ENCODE measurements around the gene PPP1R13B.

Gene PPP1R13B

DNA sequence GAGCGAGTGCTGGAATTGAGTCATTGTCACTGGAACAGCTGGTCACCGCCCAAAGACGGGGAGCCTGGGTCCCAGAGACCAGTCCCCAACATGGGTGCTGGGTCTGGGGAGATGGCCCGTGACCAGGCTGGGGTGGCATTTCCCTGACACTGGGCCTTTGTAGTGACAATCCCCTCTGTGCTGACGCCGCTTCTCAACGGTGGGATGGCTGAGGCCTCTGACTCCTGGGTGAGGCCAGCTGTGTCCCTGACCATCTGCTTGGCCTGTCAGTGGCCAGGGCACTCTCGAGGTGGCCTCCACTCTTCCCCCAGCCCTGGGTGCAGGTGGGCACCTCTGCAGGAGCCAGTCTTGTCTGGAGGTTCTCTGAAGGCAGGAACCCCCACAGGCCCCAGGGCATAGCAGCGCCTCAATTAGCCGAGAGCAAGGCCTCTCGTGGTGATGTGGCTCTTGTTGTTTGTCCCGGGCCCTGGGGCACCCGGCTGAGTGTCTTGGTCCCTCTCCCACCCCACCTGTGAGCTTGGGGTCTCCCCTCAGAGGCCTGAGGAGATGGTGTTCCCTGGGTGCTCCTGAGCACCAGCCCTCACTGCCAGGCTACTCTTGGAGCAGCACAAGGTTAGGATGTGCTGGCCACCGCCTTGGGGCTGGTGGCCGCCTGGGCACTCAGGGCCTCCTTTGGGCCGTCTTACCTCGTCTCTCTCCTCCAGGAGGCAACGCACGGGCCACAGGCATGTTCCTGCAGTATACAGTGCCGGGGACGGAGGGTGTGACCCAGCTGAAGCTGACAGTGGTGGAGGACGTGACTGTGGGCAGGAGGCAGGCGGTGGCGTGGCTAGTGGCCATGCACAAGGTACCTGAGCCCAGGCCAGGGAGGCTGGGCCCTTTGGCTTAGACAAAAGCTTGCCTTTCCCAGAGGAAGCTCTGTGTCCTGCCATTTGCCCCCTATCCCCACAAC is 115.2 kb downstream of the PPP1R13B start:
- H3K4me1 ChIP-seq (ENCODE audit: control insufficient read depth in 2 of 2, insufficient read depth in 1 of 2, low read depth in 1 of 2, low read length in 2 of 2): peaks cover 0 to 2% of the 10 kb centered on the region in 2 donors
- H3K18ac ChIP-seq (ENCODE audit: low read length): no peak overlapping the region
- H2BK15ac ChIP-seq (ENCODE audit: low read length): no peak overlapping the region
- no peak overlapping the region for H2BK12ac ChIP-seq (ENCODE audit: low read length)
- H2AFZ ChIP-seq (ENCODE audit: low read length): no peak overlapping the region
- H3K4ac ChIP-seq (ENCODE audit: low read length): no peak overlapping the region
- H3K14ac ChIP-seq (ENCODE audit: low read length): no peak overlapping the region
- no peaks in the 10 kb centered on the region for H3K9me3 ChIP-seq (replicated peaks in 1 of 2; ENCODE audit: control insufficient read depth in 2 of 2, insufficient read depth in 1 of 2, low read depth in 1 of 2, low read length in 2 of 2)
- no peak overlapping the region for H3K27ac ChIP-seq (replicated peaks; ENCODE audit: low read length)
- no peak overlapping the region for H2BK5ac ChIP-seq (ENCODE audit: low read length)
- no peak overlapping the region for H4K91ac ChIP-seq (ENCODE audit: low read depth, low read length, poor library complexity)
- no peak overlapping the region for H2AK5ac ChIP-seq (ENCODE audit: low read depth, low read length)
- peaks cover 35 to 71% of the 10 kb centered on the region in 2 donors for H3K36me3 ChIP-seq (replicated peaks in 1 of 2; ENCODE audit: control insufficient read depth in 2 of 2, insufficient read depth in 2 of 2, low read length in 2 of 2)
- no peak overlapping the region for H3K9ac ChIP-seq (ENCODE audit: low read depth, low read length, poor library complexity)
- no peak overlapping the region for H2BK120ac ChIP-seq (ENCODE audit: low read depth, low read length)
- H3K4me3 ChIP-seq (ENCODE audit: low read length in 2 of 2): peak overlapping the region in 1 of 2 donors; percentile 48
- no CpG with 5 or more reads among the region's 24 CpGs for WGBS, 2 donors (ENCODE audit: extremely low coverage in 2 of 2, insufficient read length in 2 of 2, insufficient replicate concordance in 1 of 2)
- no peak for DNase-seq (ENCODE audit: low spot score)
- no peak overlapping the region for H3K23ac ChIP-seq (ENCODE audit: low read depth, low read length, poor library complexity)
- no peak overlapping the region for H4K8ac ChIP-seq (ENCODE audit: low read depth, low read length)
- H3K27me3 ChIP-seq (ENCODE audit: control insufficient read depth in 3 of 3, insufficient read depth in 3 of 3, low read depth in 1 of 3, low read length in 3 of 3): no peaks in the 10 kb centered on the region
- H3K4me2 ChIP-seq (ENCODE audit: insufficient read depth, low read length, poor library complexity, severe bottlenecking): no peak overlapping the region
- H3K79me1 ChIP-seq (ENCODE audit: low read depth, low read length): peaks cover 17% of the 10 kb centered on the region

DNA sequence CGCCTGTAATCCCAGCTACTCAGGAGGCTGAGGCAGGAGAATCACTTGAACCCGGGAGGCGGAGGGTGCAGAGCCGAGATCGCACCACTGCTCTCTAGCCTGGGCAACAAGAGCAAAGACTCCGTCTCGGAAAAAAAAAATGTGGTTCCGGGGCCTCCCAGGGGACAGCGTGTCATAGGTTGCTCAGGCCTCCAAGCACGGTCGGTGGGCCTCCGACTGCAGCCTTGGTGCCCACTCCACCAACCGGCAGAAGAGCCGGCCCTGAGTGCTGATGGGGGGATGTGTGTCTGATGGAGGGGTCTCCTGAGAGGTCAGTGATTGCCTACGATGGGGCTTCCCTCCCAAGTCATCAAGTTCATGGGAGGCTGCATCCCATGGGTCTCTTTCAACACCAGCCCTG is 115.9 kb downstream of the PPP1R13B start:
- Histone ChIP-seq H2AFZ (ENCODE audit: low read length) (no peak overlapping the region), H2AK5ac (ENCODE audit: low read depth, low read length) (no peak overlapping the region), H3K79me1 (ENCODE audit: low read depth, low read length) (peaks cover 20% of the 10 kb centered on the region), H3K4me1 (ENCODE audit: control insufficient read depth in 2 of 2, insufficient read depth in 1 of 2, low read depth in 1 of 2, low read length in 2 of 2) (peaks cover 0 to 2% of the 10 kb centered on the region in 2 donors), H3K9ac (ENCODE audit: low read depth, low read length, poor library complexity) (no peak overlapping the region), H3K23ac (ENCODE audit: low read depth, low read length, poor library complexity) (no peak overlapping the region), H2BK15ac (ENCODE audit: low read length) (no peak overlapping the region), H2BK120ac (ENCODE audit: low read depth, low read length) (no peak overlapping the region), H2BK12ac (ENCODE audit: low read length) (no peak overlapping the region), H3K18ac (ENCODE audit: low read length) (no peak overlapping the region), H3K27ac (replicated peaks; ENCODE audit: low read length) (no peak overlapping the region), H3K27me3 (ENCODE audit: control insufficient read depth in 3 of 3, insufficient read depth in 3 of 3, low read depth in 1 of 3, low read length in 3 of 3) (no peaks in the 10 kb centered on the region), H3K4me2 (ENCODE audit: insufficient read depth, low read length, poor library complexity, severe bottlenecking) (no peak overlapping the region), H4K91ac (ENCODE audit: low read depth, low read length, poor library complexity) (no peak overlapping the region), H3K4me3 (ENCODE audit: low read length in 2 of 2) (no peak overlapping the region), H3K36me3 (replicated peaks in 1 of 2; ENCODE audit: control insufficient read depth in 2 of 2, insufficient read depth in 2 of 2, low read length in 2 of 2) (peaks cover 35 to 73% of the 10 kb centered on the region in 2 donors), H3K14ac (ENCODE audit: low read length) (no peak overlapping the region), H2BK5ac (ENCODE audit: low read length) (no peak overlapping the region), H3K4ac (ENCODE audit: low read length) (no peak overlapping the region), H3K9me3 (replicated peaks in 1 of 2; ENCODE audit: control insufficient read depth in 2 of 2, insufficient read depth in 1 of 2, low read depth in 1 of 2, low read length in 2 of 2) (no peaks in the 10 kb centered on the region), H4K8ac (ENCODE audit: low read depth, low read length) (no peak overlapping the region)
- no CpG with 5 or more reads among the region's 15 CpGs for WGBS, 2 donors (ENCODE audit: extremely low coverage in 2 of 2, insufficient read length in 2 of 2, insufficient replicate concordance in 1 of 2)
- no peak for DNase-seq (ENCODE audit: low spot score)

DNA sequence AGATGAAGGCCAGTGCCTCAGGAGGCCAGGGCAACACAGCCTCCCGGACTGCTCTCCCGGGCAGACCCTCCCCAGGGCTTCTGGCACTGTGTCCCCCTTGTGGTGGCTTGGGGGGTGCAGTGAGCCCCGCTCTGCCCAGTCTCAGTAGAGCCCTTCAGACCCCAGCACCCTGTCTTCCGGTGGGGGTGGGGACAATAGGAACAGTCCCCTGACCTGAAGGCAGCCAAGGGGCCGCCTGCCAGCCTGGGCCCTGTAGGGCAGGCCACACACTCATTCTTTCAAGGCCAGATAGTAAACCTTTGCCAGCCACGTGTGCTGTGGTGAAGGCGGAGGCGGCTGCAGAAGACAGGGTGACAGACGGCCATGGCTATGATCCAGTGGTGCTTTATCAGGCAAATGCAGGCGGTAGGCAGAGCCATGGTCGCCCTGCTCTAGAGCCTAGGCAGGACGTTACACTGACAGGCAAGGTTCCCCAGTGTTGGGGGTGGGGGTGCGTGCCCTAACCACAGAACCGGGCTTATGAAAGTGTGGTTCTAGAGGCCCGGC is 116.8 kb downstream of the PPP1R13B start:
- H2BK5ac ChIP-seq (ENCODE audit: low read length): no peak overlapping the region
- H3K4me2 ChIP-seq (ENCODE audit: insufficient read depth, low read length, poor library complexity, severe bottlenecking): no peak overlapping the region
- no peak overlapping the region for H3K27ac ChIP-seq (replicated peaks; ENCODE audit: low read length)
- no CpG with 5 or more reads among the region's 15 CpGs for WGBS, 2 donors (ENCODE audit: extremely low coverage in 2 of 2, insufficient read length in 2 of 2, insufficient replicate concordance in 1 of 2)
- no peak overlapping the region for H2AK5ac ChIP-seq (ENCODE audit: low read depth, low read length)
- H3K36me3 ChIP-seq (replicated peaks in 1 of 2; ENCODE audit: control insufficient read depth in 2 of 2, insufficient read depth in 2 of 2, low read length in 2 of 2): peaks cover 35 to 83% of the 10 kb centered on the region in 2 donors
- peak overlapping the region; percentile 38 for H3K9ac ChIP-seq (ENCODE audit: low read depth, low read length, poor library complexity)
- H3K79me1 ChIP-seq (ENCODE audit: low read depth, low read length): peaks cover 25% of the 10 kb centered on the region
- H2BK12ac ChIP-seq (ENCODE audit: low read length): no peak overlapping the region
- DNase-seq (ENCODE audit: low spot score): no peak
- no peak overlapping the region for H3K18ac ChIP-seq (ENCODE audit: low read length)
- H3K4me1 ChIP-seq (ENCODE audit: control insufficient read depth in 2 of 2, insufficient read depth in 1 of 2, low read depth in 1 of 2, low read length in 2 of 2): no peaks in the 10 kb centered on the region
- no peak overlapping the region for H3K4ac ChIP-seq (ENCODE audit: low read length)
- no peaks in the 10 kb centered on the region for H3K9me3 ChIP-seq (replicated peaks in 1 of 2; ENCODE audit: control insufficient read depth in 2 of 2, insufficient read depth in 1 of 2, low read depth in 1 of 2, low read length in 2 of 2)
- no peak overlapping the region for H2AFZ ChIP-seq (ENCODE audit: low read length)
- H3K23ac ChIP-seq (ENCODE audit: low read depth, low read length, poor library complexity): peak overlapping the region; percentile 80
- no peak overlapping the region for H4K91ac ChIP-seq (ENCODE audit: low read depth, low read length, poor library complexity)
- H3K14ac ChIP-seq (ENCODE audit: low read length): no peak overlapping the region
- no peak overlapping the region for H4K8ac ChIP-seq (ENCODE audit: low read depth, low read length)
- peak overlapping the region in 1 of 2 donors; percentile 2 for H3K4me3 ChIP-seq (ENCODE audit: low read length in 2 of 2)
- no peak overlapping the region for H2BK120ac ChIP-seq (ENCODE audit: low read depth, low read length)
- no peaks in the 10 kb centered on the region for H3K27me3 ChIP-seq (ENCODE audit: control insufficient read depth in 3 of 3, insufficient read depth in 3 of 3, low read depth in 1 of 3, low read length in 3 of 3)
- no peak overlapping the region for H2BK15ac ChIP-seq (ENCODE audit: low read length)
